ENCODE measurements around the gene ATXN8OS.

GRCh38 chr13:70098669-70099068 lies 9.0 kb upstream of the ATXN8OS start:
- TF ChIP-seq, protein P1, sequence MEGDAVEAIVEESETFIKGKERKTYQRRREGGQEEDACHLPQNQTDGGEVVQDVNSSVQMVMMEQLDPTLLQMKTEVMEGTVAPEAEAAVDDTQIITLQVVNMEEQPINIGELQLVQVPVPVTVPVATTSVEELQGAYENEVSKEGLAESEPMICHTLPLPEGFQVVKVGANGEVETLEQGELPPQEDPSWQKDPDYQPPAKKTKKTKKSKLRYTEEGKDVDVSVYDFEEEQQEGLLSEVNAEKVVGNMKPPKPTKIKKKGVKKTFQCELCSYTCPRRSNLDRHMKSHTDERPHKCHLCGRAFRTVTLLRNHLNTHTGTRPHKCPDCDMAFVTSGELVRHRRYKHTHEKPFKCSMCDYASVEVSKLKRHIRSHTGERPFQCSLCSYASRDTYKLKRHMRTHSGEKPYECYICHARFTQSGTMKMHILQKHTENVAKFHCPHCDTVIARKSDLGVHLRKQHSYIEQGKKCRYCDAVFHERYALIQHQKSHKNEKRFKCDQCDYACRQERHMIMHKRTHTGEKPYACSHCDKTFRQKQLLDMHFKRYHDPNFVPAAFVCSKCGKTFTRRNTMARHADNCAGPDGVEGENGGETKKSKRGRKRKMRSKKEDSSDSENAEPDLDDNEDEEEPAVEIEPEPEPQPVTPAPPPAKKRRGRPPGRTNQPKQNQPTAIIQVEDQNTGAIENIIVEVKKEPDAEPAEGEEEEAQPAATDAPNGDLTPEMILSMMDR (IDR thresholded peaks at IDR 0.05) = peak in 1 of 3 experiments; percentile 35
- TF ChIP-seq POLR2A (IDR thresholded peaks at IDR 0.05) = no peak

Measured in testis (tissue), 2 donors.